Measurements from ENCODE around the gene ESR1. TPM values are rescaled to one million over a fixed set of nuclear protein-coding genes. Genes with fewer than 3 reads are reported as not detected.
A peak's percentile ranks its signal among the peaks of the same experiment; 100 is the strongest.
"Not testable (repeated sequence)": the region's sequence is repeated elsewhere in the genome, so short reads cannot be mapped to it uniquely, and the experiment has no call there.

The ESR1 gene
- total RNA-seq, 1 donor from 2014 or later, result under 0.01 TPM

DNA sequence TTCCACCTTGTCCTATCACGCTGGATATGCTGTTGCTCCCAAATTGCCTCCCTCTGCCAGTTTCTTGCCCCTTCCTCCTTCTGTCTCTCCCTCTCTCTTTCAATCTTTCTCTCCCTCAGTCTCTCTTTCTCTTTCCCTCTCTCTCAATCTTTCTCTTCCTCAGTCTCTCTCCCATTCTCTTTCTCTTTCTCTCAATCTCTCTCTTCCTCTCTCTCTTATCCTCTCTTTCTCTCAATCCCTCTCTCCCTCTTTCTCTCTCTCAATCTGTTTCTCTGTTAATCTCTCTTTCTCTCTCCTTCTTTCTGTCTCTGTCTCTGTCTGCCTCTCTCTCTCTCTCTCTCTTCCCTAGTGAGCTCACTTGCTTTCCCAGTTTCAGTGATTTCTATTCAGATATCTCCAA is 245.8 kb downstream of the ESR1 start:
- no peak for DNase-seq (ENCODE audit: low read depth)

DNA sequence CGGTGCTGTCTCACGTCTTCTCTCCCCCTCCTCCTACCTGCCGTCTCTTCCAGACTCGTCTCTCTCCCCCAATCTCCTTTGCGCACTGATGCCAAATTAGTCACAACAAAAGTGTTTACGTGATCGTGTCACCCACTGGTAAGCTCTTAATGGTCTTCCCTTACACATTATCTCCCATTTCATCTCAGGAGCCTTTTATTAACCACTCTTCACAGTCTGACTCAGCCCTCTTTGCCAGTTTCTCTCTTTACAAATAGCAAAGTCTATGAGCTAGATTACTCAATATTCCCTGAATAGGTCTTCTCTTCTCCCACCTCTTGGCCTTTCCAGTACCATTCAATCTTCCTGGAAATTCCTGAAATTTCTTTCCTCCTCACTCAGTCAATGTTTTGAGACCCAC is 247.0 kb downstream of the ESR1 start:
- peak; percentile 76 for DNase-seq (ENCODE audit: low read depth)

DNA sequence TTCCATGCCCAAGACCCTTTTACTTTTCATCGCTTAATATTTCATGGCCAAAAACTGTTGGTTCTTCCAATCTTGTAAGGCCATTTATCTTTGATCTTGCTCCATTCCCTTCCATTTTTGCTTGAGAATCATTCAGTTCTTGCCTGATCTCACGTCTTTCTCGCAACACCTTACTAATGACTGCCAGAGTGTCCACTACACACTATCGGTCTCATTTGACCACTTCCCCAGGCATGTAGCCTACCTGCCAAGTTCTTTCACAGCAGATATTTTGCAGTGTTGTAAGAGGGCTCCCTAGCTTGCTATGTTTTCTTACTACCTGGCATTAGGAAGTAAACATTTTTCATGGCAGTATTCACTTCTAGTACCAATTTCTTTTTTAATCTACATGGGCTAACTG is 248.0 kb downstream of the ESR1 start:
- no peak for DNase-seq (ENCODE audit: low read depth)

GRCh38 chr6:152057832-152058498 is 250.5 kb downstream of the ESR1 start:
- no peak for DNase-seq (ENCODE audit: low read depth)

DNA sequence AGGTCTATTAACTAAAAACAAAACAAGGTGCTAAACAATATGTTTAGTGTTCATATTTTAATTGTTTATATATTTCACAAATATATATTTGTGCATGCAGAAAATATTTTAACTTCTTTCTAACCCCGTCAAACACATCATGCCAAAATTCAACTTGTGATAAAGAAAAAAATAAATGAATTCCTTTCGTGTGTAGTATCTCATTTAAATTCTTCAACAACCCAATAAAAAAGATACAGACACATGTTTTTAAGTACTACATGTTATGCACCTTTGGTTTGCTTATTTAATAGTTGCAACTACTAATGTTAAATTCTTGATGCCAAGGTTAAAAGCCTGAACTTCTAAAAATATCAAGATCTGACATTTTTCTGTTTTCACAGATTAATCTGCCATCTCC is 252.4 kb downstream of the ESR1 start:
- DNase-seq (ENCODE audit: low read depth), result no peak

- DNase-seq (ENCODE audit: low read depth), result no peak
Observed at GRCh38 chr6:152062476-152062875, 255.0 kb downstream of the ESR1 start.

- no peak for DNase-seq (ENCODE audit: low read depth)
Observed at GRCh38 chr6:152063170-152063921, 255.9 kb downstream of the ESR1 start.

- DNase-seq (ENCODE audit: low read depth), result no peak
Observed at GRCh38 chr6:152068622-152069261, 261.3 kb downstream of the ESR1 start.

DNA sequence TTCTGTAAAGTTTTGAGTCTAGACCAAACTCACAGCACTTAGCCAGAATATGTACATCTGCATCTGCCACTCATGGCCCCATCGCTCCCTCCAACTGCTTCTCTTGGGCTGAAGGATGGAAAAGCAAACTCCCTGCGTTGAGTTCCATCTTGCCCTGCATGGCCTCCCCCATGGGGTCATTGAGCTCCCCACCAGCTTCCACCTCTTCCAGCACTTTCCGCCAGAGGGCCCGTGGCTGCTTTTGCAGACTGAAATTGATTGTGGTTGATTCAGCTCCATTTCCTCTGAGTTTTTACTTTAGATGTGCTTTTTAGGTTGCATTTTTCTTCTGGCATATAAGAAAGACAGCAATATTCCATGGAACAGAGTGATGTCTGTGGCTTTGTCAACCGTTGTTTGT is 263.1 kb downstream of the ESR1 start:
- DNase-seq (ENCODE audit: low read depth), result no peak

DNA sequence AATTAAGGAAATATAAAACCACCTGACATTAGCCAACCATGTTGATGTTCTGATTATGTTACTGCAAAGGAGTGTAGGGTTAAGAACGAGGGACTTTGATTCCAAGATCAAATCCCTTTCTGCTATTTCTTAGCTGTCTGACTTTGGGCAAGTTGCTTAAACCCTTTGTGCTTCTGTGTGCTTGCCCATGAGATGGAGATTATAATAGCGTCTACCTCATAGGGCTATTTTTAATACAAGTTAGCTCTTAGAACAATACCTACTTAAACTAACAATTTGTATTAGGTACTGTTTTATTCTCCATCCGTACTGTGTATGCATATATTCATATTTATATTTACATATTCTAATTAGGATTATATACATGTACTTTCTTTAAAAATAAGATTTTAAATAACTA is 263.8 kb downstream of the ESR1 start:
- no peak for DNase-seq (ENCODE audit: low read depth)

- DNase-seq (ENCODE audit: low read depth), result no peak
Observed at GRCh38 chr6:152071843-152072242, 264.4 kb downstream of the ESR1 start.

DNA sequence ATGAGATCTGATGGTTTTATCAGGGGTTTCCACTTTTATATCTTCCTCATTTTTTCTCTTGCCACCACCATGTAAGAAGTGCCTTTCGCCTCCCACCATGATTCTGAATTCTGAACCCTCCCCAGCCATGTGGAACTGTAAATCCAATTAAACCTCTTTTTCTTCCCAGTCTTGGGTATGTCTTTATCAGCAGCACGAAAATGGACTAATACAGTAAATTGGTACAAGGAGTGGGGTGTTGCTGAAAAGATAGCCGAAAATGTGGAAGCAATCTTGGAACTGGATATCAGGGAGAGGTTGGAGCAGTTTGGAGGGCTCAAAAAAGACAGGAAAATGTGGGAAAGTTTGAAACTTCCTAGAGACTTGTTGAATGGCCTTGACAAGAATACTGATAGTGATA is 268.8 kb downstream of the ESR1 start:
- DNase-seq (ENCODE audit: low read depth), result not testable (repeated sequence)

GRCh38 chr6:152078001-152078400 is 270.5 kb downstream of the ESR1 start:
- no peak for DNase-seq (ENCODE audit: low read depth)

GRCh38 chr6:152078804-152079203 is 271.3 kb downstream of the ESR1 start:
- DNase-seq (ENCODE audit: low read depth), result no peak

- DNase-seq (ENCODE audit: low read depth), result peak; percentile 74
Observed at GRCh38 chr6:152085451-152085921, 278.0 kb downstream of the ESR1 start.

- DNase-seq (ENCODE audit: low read depth), result no peak
Observed at GRCh38 chr6:152086223-152086873, 278.9 kb downstream of the ESR1 start.

DNA sequence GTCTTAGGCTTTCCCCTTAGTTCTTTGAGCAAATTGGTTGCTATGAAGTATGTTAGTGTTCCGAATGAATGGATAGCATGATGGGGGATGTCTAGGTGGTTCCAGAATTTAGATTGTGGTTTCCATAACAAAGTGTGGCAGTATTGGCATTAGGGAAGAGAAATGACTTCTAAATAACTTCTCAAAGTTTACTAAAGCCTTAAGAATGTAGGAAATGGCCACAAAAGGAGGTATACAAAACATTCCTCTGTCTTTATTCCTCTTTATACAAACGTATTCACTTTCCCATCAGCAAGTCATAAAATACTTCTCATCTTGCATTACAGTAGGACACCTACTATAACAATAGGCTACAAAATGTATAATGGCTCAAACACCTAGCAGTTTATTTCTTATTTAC is 279.6 kb downstream of the ESR1 start:
- DNase-seq (ENCODE audit: low read depth), result peak; percentile 58

GRCh38 chr6:152087701-152088100 is 280.2 kb downstream of the ESR1 start:
- no peak for DNase-seq (ENCODE audit: low read depth)

- DNase-seq (ENCODE audit: low read depth), result peak; percentile 56
Observed at GRCh38 chr6:152089992-152090391, 282.5 kb downstream of the ESR1 start.

GRCh38 chr6:152091201-152091600 is 283.7 kb downstream of the ESR1 start:
- DNase-seq (ENCODE audit: low read depth), result no peak

DNA sequence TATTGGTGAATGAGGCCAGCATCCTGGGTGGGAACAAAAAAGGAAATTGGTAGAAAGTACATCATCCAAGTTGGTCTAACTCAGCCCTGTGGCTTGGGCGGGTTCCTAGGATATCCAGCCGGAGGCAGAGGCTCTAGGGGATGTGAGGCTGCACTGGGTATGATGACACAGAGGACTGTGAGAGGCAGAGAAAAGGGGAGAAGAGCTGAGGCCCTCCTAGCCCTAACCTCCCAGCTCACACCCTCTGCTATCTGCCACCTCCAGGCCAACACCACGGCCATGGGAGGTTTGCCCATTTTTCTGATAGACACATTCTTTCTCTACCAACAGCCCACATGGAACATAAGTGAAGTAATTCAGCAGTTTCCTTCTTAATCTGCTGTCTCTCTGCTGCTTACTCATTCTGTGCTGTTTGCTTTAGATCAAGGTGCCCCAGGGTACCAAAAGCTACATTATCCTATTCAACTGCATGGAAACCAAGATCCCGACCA is 284.4 kb downstream of the ESR1 start:
- peak; percentile 76 for DNase-seq (ENCODE audit: low read depth)

GRCh38 chr6:152093711-152094110 is 286.2 kb downstream of the ESR1 start:
- DNase-seq (ENCODE audit: low read depth), result no peak

Data from renal cortical epithelial cell (primary cell).